Left lung (tissue), 10 donors: ENCODE measurements around the gene LINC01488. TPM values are rescaled to one million over a fixed set of nuclear protein-coding genes. Genes with fewer than 3 reads are reported as not detected.

ENCODE experiments used
- ATAC-seq: fragments of 200-7000 bp; cut with Tn5 transposase; one replicate; pipeline ENCODE4 v1.9.1; 2020; ENCODE audit warnings: moderate library complexity
- DNase-seq, 4 donors: peaks; one replicate each; pipeline ENCODE4 v3.0.0-alpha.2; 2013 to 2020
- H3K27ac ChIP-seq, 2 donors: fragments of 200-600 bp; sonication (generic) in 1 of 2; one replicate each; pipeline versions ENCODE4 v1.5.0 to v1.8.0; 2020 to 2021
- H3K27me3 ChIP-seq, 2 donors: fragments of 200-600 bp; sonication (generic) in 1 of 2; one replicate each; pipeline versions ENCODE4 v1.5.0 to v1.8.0; 2020 to 2021
- H3K36me3 ChIP-seq, 2 donors: fragments of 200-600 bp; sonication (generic) in 1 of 2; one replicate each; pipeline versions ENCODE4 v1.5.0 to v1.8.0; 2020 to 2021
- H3K4me1 ChIP-seq, 2 donors: fragments of 200-600 bp; one replicate each; pipeline ENCODE4 v1.8.0; 2021
- H3K4me3 ChIP-seq, 2 donors: fragments of 200-600 bp; sonication (generic) in 1 of 2; one replicate each; pipeline versions ENCODE4 v1.5.0 to v1.8.0; 2020 to 2021; ENCODE audit warnings: mild to moderate bottlenecking in 1 of 2
- H3K9me3 ChIP-seq, 2 donors: fragments of 200-600 bp; sonication (generic) in 1 of 2; one replicate each; pipeline versions ENCODE4 v1.5.0 to v1.8.0; 2020 to 2021
- intact Hi-C, 2 donors: fragments of 100-400 bp; cut with DNase I; formaldehyde crosslinking; loops; one replicate each; pipeline versions ENCODE4 v1.11.2 to v1.14.2; 2022
- polyA plus RNA-seq, 6 donors: library from polyadenylated mRNA; unstranded; fragments of 120-200 nt; gene quantifications; one replicate each; pipeline ENCODE4 v1.2.1, GENCODE V29; 2013; ENCODE audit not compliant: insufficient read length in 6 of 6
- total RNA-seq, 2 donors: library from RNA; stranded (reverse); fragmentation: NEBNext Ultra II Directional; extraction: Animal tissue kit (Norgen Biotek cat#: 25700); gene quantifications; one replicate each; pipeline ENCODE4 v1.2.1, GENCODE V29; 2021
- TF ChIP-seq, protein P1 (sequence below), 2 donors: fragments of 200-600 bp; sonication (generic) in 1 of 2; IDR thresholded peaks; one replicate each; pipeline versions ENCODE4 v1.5.0 to v1.8.0; 2021; ENCODE audit warnings: antibody characterized with exemption in 2 of 2
- donor health status: DM: no; HTN: yes; CAD: no.
- donor health status: DM: no; HTN: no; CAD: no.

The LINC01488 gene
- total and polyA plus RNA-seq, 8 donors, result 0.04 to 0.12 (median 0.07) TPM; not detected in 2

DNA sequence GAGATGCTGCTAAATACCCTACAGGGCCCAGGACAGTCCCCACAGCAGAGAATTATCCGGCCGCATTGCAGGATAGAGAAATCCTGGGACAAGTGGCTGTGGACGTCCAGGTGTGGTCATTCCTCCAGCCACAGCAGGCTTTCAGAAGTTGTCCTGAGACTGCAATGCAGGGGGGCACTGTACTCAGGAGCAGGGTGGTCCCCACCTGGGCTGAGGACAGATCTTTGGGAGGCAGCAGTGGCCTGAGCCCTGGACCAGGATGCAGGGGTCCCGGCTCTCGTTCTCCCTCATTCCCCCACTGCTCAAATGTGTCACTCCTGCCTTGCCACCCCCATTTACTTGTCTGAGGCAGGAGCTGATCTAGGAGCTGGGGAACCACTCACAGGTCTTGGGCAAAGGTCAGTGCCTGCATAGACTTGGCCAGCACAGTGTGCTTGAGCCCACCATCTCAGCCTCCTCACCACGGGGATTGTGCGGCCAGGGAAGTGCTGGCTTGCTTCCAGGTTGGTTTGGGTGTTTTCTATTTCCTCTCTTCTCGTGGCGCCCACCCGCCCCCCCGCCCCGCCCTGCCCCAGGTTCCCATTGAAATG lies 15.3 kb downstream of the LINC01488 start:
- H3K4me3 ChIP-seq, result no peak overlapping the region
- H3K4me1 ChIP-seq, result peaks cover 5 to 21% of the 10 kb centered on the region in 2 donors
- no peaks in the 10 kb centered on the region for H3K27me3 ChIP-seq
- no peaks in the 10 kb centered on the region for H3K9me3 ChIP-seq
- H3K27ac ChIP-seq, result peak overlapping the region; percentile 65 to 70
- TF ChIP-seq, protein P1, sequence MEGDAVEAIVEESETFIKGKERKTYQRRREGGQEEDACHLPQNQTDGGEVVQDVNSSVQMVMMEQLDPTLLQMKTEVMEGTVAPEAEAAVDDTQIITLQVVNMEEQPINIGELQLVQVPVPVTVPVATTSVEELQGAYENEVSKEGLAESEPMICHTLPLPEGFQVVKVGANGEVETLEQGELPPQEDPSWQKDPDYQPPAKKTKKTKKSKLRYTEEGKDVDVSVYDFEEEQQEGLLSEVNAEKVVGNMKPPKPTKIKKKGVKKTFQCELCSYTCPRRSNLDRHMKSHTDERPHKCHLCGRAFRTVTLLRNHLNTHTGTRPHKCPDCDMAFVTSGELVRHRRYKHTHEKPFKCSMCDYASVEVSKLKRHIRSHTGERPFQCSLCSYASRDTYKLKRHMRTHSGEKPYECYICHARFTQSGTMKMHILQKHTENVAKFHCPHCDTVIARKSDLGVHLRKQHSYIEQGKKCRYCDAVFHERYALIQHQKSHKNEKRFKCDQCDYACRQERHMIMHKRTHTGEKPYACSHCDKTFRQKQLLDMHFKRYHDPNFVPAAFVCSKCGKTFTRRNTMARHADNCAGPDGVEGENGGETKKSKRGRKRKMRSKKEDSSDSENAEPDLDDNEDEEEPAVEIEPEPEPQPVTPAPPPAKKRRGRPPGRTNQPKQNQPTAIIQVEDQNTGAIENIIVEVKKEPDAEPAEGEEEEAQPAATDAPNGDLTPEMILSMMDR (IDR thresholded peaks at IDR 0.05), result no peak
- no peaks in the 10 kb centered on the region for H3K36me3 ChIP-seq
- intact Hi-C loops, result no loop called here
- ATAC-seq (peak; percentile 33), DNase-seq (peak in 1 of 4 donors; percentile 15)

- Histone ChIP-seq H3K4me3 (no peak overlapping the region), H3K36me3 (no peaks in the 10 kb centered on the region), H3K9me3 (no peaks in the 10 kb centered on the region), H3K4me1 (peaks cover 5 to 21% of the 10 kb centered on the region in 2 donors), H3K27me3 (no peaks in the 10 kb centered on the region), H3K27ac (peak overlapping the region; percentile 65 to 70)
- TF ChIP-seq, protein P1 (IDR thresholded peaks at IDR 0.05), result no peak
- intact Hi-C loops, result no loop called here
- DNase-seq (peak; percentile 72 to 91 (median 82)), ATAC-seq (peak; percentile 96)
Measured at GRCh38 chr11:69497221-69497787, 15.8 kb downstream of the LINC01488 start.

- Histone ChIP-seq H3K9me3 (no peaks in the 10 kb centered on the region), H3K36me3 (no peaks in the 10 kb centered on the region), H3K4me3 (no peak overlapping the region), H3K27ac (no peak overlapping the region), H3K4me1 (peaks cover 5 to 21% of the 10 kb centered on the region in 2 donors), H3K27me3 (no peaks in the 10 kb centered on the region)
- intact Hi-C loops, result no loop called here
- peak in 2 of 4 donors; percentile 15 to 18 for DNase-seq
- no peak for ATAC-seq
- TF ChIP-seq, protein P1 (IDR thresholded peaks at IDR 0.05), result no peak
Measured at GRCh38 chr11:69498614-69499175, 17.2 kb downstream of the LINC01488 start.

DNA sequence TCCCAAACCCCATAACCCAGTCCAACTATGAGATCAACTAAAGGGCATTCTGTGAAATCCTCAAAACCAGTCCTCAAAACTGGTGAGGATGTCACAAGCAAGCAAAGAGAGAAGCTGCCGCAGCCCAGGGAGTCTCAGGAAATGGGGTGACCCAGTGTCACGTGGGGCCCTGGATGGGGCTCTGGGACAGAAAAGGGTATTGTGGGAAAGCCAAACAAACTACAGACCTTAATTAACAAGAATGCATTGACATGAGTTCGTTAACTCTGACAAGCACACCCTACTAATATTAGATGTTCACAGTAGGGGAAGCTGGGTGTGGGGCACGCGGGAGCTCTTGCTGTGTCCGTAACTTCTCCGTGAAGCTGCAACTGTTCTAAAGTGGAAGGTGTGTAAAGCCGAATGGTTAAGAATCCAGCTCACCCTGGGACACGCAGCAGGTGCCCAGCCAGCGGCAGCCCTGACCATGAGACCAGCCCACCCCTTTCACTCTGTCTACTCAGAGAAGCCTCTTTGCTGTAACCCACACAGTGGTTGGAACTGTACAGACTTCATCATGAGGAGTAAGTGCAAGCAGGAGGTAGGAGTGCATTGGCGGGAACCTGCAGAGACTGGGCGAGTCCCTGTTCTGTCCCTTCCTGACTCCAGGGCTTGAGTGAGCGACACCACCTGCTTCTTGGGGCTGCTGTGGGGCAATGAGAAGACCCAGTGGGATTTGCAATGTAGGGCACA lies 17.9 kb downstream of the LINC01488 start:
- H3K36me3 ChIP-seq, result no peaks in the 10 kb centered on the region
- no peaks in the 10 kb centered on the region for H3K9me3 ChIP-seq
- intact Hi-C loops, result no loop called here
- H3K4me3 ChIP-seq, result no peak overlapping the region
- peaks cover 5 to 21% of the 10 kb centered on the region in 2 donors for H3K4me1 ChIP-seq
- H3K27ac ChIP-seq, result no peak overlapping the region
- H3K27me3 ChIP-seq, result no peaks in the 10 kb centered on the region
- DNase-seq (peak in 2 of 4 donors; percentile 16 to 34), ATAC-seq (no peak)
- TF ChIP-seq, protein P1 (IDR thresholded peaks at IDR 0.05), result no peak

DNA sequence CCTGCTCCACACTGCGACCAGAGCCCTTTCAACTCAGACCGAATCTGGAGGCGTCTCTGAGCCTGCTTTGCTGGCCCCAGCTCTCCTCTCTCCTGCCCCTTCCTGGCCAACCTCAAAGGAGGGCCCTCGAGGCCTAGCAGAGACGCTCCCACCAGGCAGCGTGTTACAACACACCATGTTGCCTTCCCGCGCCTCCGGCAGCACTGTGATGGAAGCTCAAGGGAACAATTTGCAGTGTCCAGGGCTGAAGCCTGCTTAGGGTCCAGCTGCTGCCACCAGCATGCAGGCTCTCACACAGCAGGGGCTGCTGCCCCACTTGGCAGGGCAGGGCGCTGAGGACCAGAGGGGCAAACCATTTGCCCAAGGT lies 18.4 kb downstream of the LINC01488 start:
- TF ChIP-seq, protein P1 (IDR thresholded peaks at IDR 0.05), result no peak
- H3K27me3 ChIP-seq, result no peaks in the 10 kb centered on the region
- H3K9me3 ChIP-seq, result no peaks in the 10 kb centered on the region
- no peak overlapping the region for H3K4me3 ChIP-seq
- DNase-seq (peak in 2 of 4 donors; percentile 22 to 57), ATAC-seq (no peak)
- peaks cover 5 to 16% of the 10 kb centered on the region in 2 donors for H3K4me1 ChIP-seq
- H3K36me3 ChIP-seq, result no peaks in the 10 kb centered on the region
- no peak overlapping the region for H3K27ac ChIP-seq
- intact Hi-C loops, result no loop called here
